GM15510 (cell line): Measurements from ENCODE around the gene PPP1R14D.

ENCODE experiments used
- POLR2A ChIP-seq: IDR thresholded peaks from 3 replicates; pipeline ENCODE4 v1.6.1; 2011; ENCODE audit warnings: borderline replicate concordance; ENCODE audit not compliant: insufficient read length; ENCODE audit errors: extremely low read depth

PPP1R14D gene

GRCh38 chr15:40828447-40829036 lies at the start of gene PPP1R14D:
TSS of gene PPP1R14D (minus strand) at chr15:40828708. CDS start at chr15:40828641, 67 bp downstream.
- TF ChIP-seq POLR2A = no peak

- TF ChIP-seq POLR2A = no peak
These were observed 49.2 kb upstream of the PPP1R14D start for GRCh38 chr15:40877694-40878093.

DNA sequence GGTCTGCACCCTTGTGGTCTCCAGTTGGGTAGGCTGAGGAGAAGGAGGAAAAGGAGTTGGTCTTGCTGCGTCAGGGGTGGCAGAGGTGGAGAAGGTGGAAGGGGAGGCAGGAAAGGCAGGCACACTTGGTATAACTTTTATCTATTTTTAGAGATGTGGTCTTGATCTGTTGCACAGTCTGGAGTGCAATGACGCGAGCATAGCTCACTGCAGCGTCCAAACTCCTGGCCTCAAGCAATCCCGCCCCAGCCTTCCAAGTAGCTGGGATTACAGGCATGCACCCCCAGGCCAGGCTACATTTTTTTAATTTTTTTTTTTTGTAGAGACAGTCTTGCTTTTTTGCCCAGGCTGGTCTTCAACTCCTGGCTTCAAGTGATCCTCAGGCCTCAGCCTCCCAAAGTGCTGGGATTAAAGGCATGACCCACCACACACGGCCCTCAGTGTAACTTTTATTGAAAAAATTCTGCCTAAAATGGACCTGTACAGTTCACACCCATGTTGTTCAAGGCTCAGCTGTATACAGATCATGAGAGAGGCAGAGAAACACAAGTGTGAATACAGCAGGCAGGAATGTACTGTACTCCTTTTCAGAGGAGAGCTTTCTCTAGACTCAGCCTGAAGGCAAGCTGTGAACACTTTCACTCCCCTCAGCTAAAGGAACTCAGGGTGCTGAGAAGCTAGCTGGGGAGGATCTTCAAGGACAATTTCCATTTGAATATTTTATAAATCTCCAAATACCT lies 47.7 kb upstream of the PPP1R14D start:
- no peak for TF ChIP-seq POLR2A

DNA sequence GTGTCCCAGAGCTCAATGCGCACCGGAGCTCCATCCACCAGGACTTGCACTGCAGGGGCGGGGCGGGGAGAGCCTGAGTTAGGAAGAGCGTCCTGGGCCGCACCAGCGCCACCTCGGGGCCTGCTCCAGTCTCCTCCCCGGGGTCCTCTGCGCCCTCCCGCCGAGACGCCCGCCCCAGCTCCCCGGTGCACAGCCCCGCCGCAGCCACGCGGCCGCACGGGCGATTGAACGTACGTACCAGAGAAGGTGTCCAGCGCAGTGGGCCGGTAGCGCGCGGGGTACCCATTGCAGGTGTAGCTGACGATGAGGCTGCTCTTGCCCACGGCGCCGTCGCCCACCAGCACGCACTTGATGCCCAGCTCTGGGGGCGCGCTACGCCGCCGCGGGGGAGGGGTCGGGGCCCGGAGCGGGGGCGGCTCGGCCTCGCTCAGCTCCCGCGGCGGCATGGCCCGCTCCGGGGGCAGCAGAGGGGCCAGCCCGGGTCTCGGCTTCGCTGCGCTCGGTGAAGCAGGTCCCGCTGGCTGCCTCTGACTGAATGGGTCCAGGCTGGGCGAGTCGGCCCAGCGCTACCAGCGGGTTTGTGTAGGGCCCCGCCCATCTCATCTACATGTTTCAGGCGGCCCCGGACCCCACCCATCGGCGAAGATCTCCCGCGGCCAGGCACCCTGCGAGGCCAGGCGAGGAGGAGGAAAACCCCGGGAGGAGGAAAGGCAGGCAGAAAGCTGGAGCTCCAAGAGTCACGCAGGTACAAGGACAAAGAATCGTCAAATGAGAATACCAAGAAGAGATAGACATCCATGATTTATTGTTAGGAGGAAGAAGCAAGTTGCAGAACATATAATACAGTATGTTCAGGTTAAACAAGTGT lies 45.4 kb upstream of the PPP1R14D start, which contains the start of gene RHOV:
Gene RHOV, minus strand, starts transcription at position 541 of the 868 bp plus-strand sequence. Its CDS starts 95 bp downstream, at position 446.
- TF ChIP-seq POLR2A = peak; percentile 62

DNA sequence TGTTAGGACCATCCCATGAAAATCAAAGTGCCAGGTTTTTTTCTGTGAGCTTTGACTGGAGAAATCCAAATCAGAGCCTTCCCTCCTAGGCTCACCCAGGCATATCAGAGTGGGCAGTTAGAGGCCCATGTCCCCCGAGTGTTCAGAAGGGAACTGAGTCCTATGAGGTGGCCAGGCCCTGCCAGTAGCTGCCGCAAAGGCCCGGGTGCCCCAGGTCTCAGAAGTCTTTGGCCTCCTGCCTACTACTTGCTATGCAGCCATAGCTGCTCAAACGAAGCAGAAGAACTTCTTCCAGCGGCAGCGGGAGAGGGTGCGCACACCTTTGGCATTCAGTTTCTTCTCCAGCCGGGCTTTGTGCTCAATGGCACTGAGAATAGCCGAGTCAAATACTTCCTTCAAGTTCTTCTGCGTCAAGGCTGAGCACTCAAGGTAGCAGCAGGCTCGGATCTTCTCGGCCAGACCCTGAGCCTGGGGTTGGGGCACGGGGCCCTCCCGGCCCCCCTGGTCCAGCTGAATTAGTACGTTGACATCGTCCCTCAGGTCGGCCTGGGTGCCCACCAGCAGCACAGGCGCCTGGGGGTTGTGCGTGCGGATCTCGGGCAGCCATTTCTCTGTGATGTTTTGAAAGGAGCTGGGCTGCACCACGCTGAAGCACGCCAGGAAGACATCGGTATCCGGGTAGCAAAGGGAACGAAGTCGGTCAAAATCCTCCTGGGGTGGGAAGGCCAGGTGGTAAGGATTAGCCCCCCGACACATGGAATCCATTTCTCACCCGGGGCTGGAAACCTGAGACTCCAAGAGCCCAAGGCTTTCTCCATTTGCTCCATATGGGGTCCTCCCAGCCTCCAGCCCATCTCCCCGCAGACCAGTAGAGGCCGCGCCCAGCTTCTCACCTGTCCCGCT lies 44.5 kb upstream of the PPP1R14D start:
- TF ChIP-seq POLR2A = no peak

- TF ChIP-seq POLR2A = peak; percentile 21
These were observed 43.5 kb upstream of the PPP1R14D start for GRCh38 chr15:40871749-40872617.

- no peak for TF ChIP-seq POLR2A
These were observed 42.2 kb upstream of the PPP1R14D start for GRCh38 chr15:40870716-40871115.

GRCh38 chr15:40869686-40870085 lies 41.2 kb upstream of the PPP1R14D start:
- TF ChIP-seq POLR2A = no peak

DNA sequence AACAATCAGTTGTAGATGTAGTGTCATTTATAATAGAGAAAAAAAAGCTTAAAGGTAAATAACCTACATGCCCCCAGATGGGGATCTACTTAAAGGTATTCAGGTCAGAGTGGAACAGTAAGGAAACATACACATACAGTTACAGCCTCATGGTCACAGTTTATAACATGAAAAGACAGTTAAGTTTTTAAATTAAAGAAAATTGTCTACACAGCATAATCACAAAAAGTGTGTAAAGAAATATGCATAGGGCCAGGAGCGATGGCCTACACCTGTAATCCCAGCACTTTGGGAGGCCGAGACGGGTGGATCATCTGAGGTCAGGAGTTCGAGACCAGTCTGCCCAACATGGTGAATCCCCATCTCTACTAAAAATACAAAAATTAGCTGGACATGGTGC lies 38.7 kb upstream of the PPP1R14D start:
- no peak for TF ChIP-seq POLR2A

DNA sequence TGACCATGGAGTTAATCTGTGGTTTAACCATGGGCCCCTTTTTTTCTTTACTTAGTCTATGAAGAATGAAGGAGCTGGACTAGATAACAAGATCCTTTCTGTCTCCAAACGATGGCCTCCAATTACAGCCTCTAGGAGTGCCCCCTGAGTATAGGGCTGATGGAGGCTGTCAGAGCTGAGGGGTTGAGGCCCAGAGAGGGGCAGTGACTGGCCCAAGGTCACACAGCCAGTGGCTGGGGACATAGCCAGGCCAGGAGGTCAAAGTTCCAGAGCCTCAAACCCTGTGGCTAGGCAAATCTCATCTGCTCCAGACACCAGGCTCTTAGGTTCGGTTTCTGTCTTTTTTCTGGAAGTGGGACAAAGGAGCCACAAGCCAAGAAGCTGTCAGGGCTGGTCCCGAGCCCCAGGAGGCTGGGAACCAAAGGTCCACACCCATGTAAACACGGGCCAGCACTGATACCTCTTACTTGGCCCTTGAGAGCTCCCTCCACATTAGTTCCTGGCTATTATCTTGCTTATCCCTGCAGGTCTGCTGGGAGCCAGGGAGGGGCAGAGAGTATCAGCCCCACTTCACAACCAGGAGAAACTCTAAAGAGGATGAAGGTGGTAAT lies 35.3 kb upstream of the PPP1R14D start:
- no peak for TF ChIP-seq POLR2A

GRCh38 chr15:40859206-40859851 lies 30.8 kb upstream of the PPP1R14D start:
- TF ChIP-seq POLR2A = no peak

GRCh38 chr15:40858706-40859105 lies 30.2 kb upstream of the PPP1R14D start:
- TF ChIP-seq POLR2A = no peak
